ENCODE measurements around the gene ELF2.
"Not testable (repeated sequence)": the region's sequence is repeated elsewhere in the genome, so short reads cannot be mapped to it uniquely, and the experiment has no call there.

Gene ELF2

DNA sequence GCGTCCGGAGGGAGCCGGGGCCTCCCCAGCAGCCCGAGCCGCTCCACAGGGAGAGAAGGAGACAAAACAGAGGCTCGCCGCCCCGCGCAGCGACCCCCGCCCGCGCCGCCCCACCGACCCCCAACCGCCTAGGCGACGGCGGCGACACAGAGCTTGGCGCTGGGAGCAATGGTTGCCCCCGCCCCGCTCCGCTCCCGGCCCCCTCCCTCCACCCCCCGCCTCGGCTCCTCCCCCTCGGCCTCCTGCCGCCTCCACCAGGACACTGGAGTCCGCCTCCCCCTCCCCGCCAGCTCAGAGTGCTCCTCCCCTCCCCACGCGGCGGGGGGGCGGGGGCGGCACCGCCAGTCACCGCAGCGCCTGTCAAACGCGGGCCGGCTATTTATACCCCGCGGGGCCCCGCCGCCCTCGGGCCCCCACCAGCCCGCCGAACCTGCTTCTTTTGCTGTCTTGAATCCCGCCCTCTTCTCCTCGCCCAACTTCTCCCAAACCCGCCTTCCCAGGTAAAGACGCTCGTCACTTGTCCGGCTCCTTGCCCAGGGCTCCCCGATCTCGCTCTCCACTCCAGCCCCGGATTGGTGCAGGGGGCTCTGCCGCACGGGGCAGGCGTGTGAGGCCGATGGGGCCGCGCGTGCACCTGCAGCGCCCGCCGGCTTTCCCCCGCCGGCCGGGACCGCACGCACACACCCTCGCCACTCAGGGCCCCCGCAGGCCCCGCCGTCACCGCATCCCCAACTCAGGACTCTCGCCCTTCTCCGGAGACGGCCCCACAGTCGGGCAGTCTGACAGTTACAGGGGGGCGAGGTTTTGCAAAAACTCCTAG is at the start of gene ELF2:
Gene ELF2, minus strand, starts transcription at position 170 of the 820 bp plus-strand sequence. CDS start 39,517 bp downstream, outside the sequence.
- peak; percentile 85 for DNase-seq

DNA sequence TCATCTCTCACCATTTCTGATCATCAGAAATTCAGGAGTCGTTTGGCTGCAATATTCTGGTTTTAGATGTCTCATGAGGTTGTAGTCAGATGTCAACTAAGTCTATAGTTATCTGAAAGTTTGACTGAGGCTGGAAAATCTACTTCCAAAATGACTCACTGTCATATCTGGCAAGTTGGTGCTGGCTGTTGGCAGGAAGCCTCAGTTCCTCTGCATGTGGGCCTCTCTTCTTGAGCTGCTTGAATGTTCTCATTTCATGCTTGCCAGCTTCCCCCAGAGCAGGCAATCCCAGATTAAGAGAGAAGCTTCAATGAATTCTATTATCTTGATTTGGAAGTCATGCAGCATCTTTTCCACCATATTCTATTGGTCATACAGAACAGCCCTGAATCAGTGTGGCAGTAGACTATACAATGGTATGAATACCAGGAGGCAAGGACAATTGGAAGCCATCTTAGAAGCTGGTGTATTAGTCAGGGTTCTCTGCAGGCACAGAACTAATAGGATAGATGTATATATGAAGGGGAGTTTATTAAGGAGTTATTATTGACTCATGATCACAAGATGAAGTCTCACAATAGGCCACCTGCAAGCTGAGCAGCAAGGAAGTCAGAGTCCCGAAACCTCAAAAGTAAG is 46.8 kb upstream of the ELF2 start:
- DNase-seq, result no peak

DNA sequence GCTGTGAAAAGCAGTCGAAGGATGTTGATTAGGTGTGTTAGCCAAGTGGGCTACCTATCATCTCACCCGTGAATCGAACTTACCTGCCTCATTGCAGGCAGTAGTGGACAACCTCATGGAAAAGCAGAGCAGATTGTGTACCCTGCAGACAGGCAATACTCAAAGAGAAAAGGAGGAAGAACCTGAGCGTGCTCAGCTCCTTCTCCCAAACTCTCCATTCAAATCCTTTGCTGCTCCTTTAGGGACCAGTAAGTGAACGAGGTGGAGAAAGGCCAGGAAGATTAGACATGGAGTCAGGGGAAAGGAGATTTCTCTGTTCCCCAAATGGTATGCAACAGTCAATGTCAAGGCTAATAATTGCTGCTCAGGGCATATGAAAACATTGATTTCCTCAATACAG is 45.2 kb upstream of the ELF2 start:
- no peak for DNase-seq

DNA sequence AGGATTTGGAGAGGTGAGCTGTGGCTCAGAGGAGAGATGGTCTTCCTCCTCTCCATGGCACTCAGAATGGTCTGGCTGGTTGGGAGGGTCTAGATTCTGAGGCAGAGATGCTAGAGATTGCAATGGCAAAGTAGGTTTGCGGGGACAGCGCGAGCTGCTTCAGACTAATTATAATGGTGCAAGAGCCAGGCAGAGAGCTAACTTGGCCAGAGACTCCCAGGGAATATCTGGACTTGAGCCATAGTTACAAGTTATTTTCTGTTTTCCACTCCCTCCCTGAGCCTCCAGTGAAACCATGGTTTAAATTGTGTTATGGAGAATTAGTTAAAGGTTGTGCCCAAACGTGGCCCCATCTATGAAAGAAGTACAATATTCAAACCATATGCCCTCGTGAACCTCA is 44.7 kb upstream of the ELF2 start:
- no peak for DNase-seq

DNA sequence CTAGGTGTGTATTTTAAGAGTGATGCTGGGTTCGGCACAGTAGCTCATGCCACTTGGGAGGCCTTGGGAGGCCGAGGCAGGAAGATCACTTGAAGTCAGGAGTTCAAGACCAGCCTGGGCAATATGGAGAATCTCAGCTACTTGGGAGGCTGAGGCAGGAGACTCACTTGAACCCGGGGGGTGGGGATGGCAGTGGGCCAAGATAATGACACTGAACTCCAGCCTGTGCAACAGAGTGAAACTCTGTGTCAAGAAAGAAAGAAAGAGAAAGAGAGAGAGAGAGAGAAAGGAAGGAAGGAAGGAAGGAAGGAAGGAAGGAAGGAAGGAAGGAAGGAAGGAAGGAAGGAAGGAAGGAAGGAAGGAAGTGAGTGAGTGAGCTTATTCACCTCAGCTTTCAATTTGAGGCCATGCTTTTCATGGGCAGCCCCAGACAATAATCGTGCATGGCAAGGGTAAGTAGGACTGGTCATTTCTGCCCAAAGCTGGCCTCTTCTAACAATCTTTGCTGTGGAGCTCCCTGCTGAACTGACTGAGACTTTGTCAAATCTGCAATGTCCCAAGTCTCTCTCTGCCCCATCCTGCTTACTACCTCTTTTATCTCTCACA is 42.5 kb upstream of the ELF2 start:
- DNase-seq, result no peak

DNA sequence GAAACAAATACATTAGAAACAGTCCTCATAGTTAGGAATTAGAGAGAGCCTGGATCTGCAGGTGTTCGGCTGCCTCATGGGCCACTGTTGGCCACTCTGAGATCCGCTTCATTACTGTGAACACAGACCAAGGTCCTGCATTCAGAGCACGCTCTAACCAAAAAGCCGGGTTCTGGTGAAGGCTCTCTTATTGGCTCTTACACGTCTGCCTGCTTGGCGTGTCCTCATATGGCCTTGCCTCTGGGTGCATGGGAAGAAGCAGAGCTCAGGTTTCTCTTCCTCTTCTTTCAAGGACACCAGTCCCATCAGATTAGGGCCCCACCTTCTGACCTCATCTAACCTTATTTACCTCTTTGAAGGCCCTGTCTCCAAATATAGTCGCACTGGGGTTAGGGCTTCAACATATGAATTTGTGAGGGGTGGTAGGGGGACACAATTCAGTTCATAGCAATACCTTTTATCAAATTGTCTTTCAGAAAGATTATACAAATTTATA is 37.1 kb upstream of the ELF2 start:
- no peak for DNase-seq

DNA sequence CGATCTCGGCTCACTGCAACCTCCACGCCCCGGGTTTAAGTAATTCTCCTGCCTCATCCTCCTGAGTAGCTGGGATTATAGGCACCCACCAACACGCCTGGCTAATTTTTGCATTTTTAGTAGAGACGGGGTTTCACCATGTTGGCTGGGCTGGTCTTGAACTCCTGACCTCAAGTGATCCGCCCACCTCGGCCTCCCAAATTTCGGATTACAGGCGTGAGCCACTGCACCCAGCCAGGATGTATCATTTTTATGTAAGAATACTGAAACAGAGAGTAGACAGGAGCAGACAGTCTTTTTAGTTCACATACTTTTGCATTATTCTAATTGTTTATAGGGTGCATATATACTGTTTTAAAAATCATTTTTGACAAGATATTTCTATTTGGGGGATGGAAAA is 36.6 kb upstream of the ELF2 start:
- DNase-seq, result not testable (repeated sequence)

DNA sequence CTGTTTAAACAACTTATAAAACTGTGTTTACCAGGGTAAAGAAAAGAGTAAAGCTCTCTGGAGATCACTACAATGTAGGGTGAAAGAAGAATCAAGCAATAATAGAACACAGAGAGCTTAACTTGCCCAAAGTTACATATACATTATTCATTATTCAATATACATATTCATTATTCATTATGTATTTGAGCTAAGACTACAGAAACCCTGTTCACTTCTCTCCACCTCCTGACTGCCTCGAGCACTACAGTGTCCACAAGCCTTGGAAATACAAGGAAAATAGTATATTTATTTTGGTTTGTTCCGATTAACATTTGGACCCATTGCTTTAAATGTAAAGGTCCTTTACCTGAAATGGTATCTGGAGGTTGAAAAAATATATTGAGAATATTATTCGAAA is 35.9 kb upstream of the ELF2 start:
- DNase-seq, result no peak

DNA sequence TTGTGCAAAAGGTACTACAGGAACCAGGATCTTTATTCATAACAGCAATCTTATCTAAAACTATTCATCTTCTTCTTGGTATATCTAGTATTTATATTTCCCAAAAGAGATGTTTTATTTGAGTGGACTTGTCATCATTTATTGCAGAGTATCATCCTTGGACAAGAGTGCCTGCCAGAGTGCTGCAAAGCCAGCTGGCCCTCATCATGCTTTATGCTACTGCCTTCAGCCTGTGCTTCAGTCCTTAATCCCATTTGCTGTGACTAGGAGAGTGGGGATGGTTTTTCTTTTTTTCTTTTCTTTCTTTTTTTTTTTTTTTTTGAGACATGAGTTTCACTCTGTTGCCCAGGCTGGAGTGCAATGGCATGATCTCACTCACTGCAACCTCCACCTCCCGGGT is 33.5 kb upstream of the ELF2 start:
- DNase-seq, result no peak

DNA sequence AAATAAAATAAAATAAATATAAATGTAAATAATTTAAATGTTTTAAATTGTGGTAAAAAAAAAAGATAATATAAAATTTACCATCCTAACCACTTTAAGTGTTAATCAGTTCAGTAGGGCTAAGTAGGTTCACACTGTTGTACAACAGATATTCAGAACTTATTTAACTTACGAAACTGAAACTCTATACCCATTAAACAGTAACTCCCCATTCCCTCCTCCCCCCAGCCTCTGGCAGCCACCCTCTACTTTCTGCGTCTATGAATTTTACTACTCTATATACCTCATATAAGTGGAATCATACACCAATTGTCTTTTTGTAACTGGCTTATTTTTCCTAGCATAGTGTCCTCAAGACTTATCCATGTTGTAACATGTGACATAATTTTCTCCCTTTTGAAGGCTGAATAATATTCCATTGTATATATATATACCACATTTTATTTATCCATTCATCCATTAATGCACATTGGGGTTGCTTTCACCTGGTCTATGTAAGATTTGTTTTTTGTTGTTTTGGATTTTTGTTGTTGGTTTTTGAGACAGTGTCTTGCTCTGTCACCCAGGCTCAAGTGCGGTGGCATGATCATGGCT is 32.5 kb upstream of the ELF2 start:
- DNase-seq, result no peak

DNA sequence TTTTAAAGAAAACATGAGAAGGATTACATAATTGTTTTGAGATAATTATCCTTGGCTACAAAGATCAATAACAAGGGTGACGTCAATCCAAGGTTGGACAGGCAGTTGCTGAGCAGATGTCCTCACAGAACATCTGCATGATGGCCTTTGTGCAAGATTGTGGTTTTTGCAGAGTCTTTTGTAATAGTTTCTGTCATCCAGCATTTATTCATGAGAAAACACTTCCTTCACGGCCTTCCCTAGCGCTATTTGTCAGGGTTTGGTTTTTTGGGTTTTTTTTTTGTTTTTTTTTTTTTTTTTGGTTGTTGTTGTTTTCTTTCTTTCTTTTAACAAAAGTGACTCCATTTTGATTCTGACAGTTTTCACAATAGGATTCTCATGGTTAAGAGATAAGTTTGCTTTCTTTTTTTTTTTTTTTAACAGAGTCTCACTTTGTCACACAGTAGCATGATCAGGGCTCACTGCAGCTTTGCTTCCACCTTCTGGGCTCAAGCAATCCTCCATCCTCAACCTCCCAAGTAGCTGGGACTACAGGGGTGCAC is 31.5 kb upstream of the ELF2 start:
- no peak for DNase-seq

DNA sequence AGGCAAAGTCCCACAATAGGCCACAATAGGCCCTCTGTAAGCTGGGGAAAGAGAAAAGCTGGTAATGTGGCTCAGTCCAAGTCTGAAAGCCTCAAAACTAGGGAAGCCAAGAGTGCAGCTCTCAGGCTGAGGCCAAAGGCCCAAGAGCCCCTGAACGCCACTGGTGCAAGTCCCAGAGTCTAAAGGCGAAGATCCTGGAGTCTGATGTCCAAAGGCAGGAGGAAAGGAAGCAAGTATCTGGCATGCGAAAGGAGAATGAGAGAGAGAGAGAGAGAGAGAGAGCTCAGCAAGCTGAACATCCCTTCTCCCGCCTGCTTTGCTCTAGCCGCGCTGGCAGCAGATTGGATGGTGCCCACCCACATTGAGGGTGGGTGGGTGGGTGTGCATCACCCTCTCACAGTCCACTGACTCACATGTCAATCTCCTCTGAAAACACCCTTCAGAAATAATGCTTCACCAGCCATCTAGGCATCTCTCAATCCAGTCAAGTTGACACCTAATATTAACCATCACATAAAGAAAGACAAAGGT is 30.9 kb upstream of the ELF2 start:
- DNase-seq, result no peak

DNA sequence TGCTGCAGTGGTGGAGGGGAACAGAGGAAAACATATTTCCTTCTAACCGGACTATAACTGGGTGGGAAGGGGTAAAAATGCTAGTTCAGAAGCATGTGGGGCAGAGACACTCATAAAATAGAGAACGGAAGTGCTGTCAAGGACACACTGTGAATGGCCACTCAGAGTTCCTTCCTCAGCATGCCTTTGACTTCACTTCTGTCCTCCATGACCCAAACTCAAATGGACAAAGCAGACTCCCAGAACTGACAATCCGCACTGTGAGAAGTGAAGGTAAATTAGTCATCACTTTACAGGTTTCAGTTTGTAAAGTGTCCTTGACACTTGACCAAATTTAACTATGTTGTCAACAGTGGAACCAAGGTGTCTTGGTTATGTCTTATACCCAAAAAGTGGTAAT is 30.2 kb upstream of the ELF2 start:
- DNase-seq, result no peak

DNA sequence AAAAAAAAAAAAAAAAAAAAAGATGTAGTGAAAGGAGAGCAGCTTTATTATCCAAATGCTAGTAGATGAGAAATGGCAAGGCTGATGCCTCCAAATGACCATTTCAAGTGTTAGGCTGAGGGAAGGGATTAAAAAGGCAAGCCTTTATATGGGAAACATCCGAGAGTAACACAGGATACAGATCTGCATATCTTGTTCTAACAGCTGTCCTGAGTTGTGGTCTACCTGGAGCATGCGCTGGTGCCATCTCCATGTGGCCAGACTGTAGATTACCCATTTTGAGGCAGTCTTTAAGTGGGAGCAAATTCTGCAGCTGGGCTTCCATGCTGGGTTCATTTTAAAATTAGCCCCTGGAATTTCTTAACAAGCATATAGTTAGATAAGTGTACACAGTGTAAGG is 26.0 kb upstream of the ELF2 start:
- DNase-seq, result no peak

DNA sequence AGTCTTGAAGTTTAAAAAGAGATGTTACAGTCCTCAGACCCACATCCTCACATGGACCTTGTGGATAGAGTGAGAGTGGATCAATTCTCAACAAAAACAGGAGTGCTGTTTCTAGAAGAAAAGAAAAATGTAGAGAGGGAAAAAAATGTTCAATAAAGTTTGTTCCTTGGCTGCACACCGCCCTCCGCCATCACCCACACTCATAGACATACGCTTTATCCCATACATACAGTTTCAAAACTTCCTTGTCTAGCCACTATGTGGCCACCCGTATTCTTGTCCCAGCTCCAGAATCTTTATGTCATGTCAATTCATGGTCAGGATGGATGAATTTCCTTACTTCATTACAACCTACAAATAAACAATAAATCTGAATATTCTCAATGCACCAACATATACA is 23.5 kb upstream of the ELF2 start:
- DNase-seq, result no peak

DNA sequence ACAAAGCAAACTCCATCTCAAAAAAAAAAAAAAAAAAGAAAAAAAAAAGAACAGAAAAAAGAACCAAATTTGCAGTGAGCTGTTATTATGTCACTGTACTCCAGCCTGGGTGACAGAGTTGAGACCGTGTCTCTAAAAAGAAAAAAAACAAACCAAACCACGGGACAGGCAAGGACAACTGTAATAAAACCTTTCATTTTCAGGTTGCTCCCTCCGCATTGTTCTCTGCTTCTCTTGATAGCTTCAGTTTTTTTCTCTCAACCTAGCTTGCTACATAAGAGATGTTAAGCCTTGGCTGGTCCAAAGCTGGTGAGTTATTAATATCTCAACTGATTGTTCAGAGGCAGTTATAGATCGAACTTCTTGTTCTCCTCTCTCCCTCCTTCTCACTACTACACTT is 23.1 kb upstream of the ELF2 start:
- DNase-seq, result no peak

DNA sequence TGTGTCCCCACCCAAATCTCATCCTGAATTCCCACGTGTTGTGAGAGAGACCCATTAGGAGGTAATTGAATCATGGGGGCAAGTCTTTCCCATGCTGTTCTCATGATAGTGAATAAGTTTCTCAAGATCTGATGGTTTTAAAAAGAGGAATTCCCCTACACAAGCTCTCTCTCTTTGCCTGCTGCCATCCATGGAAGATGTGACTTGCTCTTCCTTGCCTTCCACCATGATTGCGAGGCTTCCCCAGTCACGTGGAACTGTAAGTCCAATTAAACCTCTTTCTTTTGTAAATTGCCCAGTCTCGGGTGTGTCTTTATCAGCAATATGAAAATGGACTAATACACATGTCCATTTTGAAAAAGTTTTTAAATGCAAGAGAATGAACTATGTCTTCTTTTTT is 20.2 kb upstream of the ELF2 start:
- not testable (repeated sequence) for DNase-seq

DNA sequence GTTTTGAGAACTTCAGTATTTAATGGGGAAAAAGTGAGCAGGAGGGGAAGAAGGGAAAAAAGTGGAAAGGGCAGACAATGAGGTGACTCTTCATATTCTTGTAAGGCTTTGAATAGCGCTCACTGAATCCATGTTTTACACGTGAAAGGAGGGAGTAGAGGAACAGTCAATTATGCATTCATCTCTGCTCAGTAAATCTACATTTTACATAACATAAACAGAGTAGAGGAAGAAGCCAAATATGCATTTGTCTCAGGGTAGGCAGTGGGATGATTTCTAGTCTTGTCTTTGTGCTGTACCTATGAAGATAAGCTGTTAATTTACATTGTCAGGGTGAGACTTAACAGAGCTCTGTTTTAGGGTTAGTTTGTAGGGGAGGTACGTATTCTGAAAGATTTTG is 19.4 kb upstream of the ELF2 start:
- no peak for DNase-seq

DNA sequence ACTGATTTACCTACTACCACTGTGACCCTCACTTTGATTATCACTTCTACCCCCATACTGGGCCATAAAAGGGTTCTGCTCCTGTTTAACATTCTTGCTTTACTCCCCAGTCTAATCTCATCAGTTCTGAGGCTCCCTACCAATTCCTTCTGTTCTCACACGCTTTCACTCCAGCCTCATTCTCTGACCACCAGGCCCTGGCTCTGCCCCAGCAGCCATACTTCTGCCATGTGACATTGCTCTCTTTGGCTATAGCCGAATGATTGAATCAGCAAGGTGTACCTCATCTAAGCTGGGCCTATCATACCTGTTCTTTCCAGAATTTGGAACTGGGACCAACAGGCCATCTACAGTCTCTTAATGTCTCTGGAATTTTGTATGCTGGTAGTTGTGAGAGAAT is 14.4 kb upstream of the ELF2 start:
- no peak for DNase-seq

DNA sequence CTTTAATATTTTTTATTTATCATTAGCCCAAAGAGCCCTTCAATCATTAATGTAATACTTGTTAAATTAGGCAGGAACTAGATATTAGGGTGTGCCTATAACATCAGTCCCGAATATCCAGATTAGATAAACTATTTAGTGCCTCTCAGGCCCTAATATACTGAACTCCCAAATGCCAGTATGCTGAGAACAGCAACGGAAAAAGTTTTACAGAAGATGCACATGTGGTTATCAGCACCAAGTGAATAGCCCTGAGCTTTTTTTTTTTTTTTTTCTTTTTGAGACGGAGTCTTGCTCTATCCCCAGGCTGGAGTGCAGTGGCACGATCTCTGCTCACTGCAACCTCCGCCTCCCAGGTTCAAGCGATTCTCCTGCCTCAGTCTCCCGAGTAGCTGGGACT is 13.0 kb upstream of the ELF2 start:
- DNase-seq, result no peak

DNA sequence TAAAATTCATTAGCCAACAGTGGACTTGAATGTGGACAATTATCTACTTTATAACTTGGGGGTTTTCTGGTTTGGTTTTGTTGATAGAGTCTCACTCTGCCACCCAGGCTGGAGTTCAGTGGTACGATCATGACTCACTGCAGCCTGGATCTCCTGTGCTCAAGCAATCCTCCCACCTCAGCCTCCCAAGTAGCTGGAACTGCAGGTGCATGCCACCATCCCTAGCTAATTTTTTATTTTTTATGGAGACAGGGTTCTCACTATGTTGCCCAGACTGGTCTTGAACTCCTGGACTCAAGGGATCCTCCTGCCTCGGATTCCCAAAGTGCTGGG is 12.4 kb upstream of the ELF2 start:
- DNase-seq, result no peak

DNA sequence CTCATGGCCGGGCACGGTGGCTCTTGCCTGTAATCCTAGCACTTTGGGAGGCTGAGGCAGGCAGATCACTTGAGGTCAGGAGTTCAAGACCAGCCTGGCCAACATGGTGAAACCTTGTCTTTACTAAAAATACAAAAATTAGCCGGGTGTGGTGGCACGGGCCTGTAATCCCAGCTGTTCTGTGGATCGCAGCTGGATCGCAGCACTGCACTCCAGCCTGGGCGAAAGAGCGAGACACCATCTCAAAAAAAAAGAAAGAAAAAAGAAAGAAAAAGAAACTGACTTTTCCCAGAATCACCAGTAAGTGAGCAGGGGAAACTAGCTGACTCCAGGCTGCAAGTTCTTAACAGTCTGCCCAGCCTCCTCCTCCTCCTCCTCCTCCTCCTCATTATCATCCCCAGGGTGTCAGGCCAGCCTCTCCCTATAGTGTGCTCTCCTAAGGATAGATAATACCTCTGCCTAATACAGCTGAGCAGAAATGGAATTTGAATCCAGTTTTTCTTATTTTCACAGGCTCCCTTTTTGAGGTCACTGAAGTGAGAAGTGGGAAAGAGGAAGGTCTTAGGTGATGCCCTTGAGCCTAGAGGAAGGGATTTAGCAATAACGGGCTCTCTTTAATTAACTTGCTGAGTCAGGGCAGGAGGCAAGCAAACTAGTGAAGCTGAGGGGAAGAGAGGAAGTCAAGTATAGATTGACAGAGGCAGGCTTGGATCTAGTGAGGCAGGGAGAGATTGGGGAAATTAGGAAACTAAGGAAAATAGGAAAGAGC is 11.8 kb upstream of the ELF2 start:
- DNase-seq, result no peak

DNA sequence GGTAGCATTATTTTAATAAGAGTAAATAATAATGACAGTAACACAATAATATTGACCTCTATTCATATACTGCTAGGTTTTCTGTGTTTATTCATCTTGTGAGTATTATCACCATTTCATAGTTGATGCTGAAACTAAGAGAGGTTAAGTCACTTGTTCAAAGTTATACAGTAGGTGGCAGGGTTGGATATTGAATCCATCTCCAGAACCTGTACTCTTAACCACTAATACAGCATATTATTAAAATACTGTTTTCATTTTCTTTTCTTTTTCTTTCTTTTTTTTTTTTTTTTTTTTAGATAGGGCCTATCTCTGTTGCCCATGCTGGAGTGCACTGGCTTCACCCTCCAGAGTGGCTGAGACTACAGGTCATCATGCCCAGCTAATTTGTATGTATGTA is 7.1 kb upstream of the ELF2 start:
- no peak for DNase-seq
